GM23338 (cell line): ENCODE data around the gene CD2BP2. TPM values are rescaled to one million over a fixed set of nuclear protein-coding genes. Genes with fewer than 3 reads are reported as not detected.

Experiments
- ATAC-seq: fragments of 200-7000 bp; cut with Tn5 transposase; 3 replicates; pipeline ENCODE4 v1.9.1; 2020
- DNase-seq: peaks from one replicate; pipeline ENCODE4 v3.0.0-alpha.2; 2015; ENCODE audit warnings: low spot score
- H2AFZ ChIP-seq: fragments of 200-600 bp; sonication (generic); 2 replicates; pipeline ENCODE4 v1.8.0; 2016; ENCODE audit warnings: antibody characterized with exemption, mild to moderate bottlenecking, moderate library complexity
- H3F3A ChIP-seq: fragments of 200-600 bp; sonication (generic); replicated peaks from 2 replicates; pipeline ENCODE4 v1.8.0; 2017; ENCODE audit warnings: antibody characterized with exemption, mixed run types, low read depth
- H3K27ac ChIP-seq: fragments of 200-600 bp; sonication (generic); 2 replicates; pipeline ENCODE4 v1.6.1; 2016; ENCODE audit warnings: low read depth
- H3K27me3 ChIP-seq: fragments of 200-600 bp; sonication (generic); 2 replicates; pipeline ENCODE4 v1.8.0; 2016; ENCODE audit warnings: mild to moderate bottlenecking, mixed run types, moderate library complexity; ENCODE audit not compliant: insufficient read depth
- H3K36me3 ChIP-seq: fragments of 200-600 bp; sonication (generic); 2 replicates; pipeline ENCODE4 v1.8.0; 2016; ENCODE audit warnings: mild to moderate bottlenecking; ENCODE audit not compliant: insufficient read depth
- H3K4me1 ChIP-seq: fragments of 200-600 bp; sonication (generic); 2 replicates; pipeline ENCODE4 v1.8.0; 2016; ENCODE audit warnings: mild to moderate bottlenecking, moderate library complexity; ENCODE audit not compliant: insufficient read depth
- H3K4me2 ChIP-seq: fragments of 200-600 bp; sonication (generic); 2 replicates; pipeline ENCODE4 v1.7.1; 2017; ENCODE audit warnings: mixed run types
- H3K4me3 ChIP-seq: fragments of 200-600 bp; sonication (generic); 2 replicates; pipeline ENCODE4 v1.6.1; 2016; ENCODE audit warnings: mixed run types
- H3K79me2 ChIP-seq: fragments of 200-600 bp; sonication (generic); replicated peaks from 2 replicates; pipeline ENCODE4 v1.8.0; 2017; ENCODE audit warnings: mild to moderate bottlenecking; ENCODE audit not compliant: insufficient read depth
- H3K9me2 ChIP-seq: fragments of 200-600 bp; sonication (generic); 2 replicates; pipeline ENCODE4 v1.8.0; 2017; ENCODE audit not compliant: insufficient read depth
- H4K20me1 ChIP-seq: fragments of 200-600 bp; sonication (generic); replicated peaks from 2 replicates; pipeline ENCODE4 v1.8.0; 2017; ENCODE audit warnings: mild to moderate bottlenecking; ENCODE audit not compliant: insufficient read depth
- H3K27ac Mint-ChIP-seq: 2 replicates; pipeline ENCODE4 v1.8.0; 2020; ENCODE audit warnings: inconsistent platforms, mild to moderate bottlenecking, moderate library complexity, mixed read lengths
- H3K27me3 Mint-ChIP-seq: 3 replicates; pipeline ENCODE4 v1.8.0; 2022; ENCODE audit warnings: low read depth, mild to moderate bottlenecking, moderate library complexity, mixed read lengths, inconsistent platforms; ENCODE audit not compliant: insufficient read depth, poor library complexity
- H3K36me3 Mint-ChIP-seq: 3 replicates; pipeline ENCODE4 v1.8.0; 2021; ENCODE audit warnings: low read depth, mild to moderate bottlenecking, inconsistent platforms, moderate library complexity, mixed read lengths
- H3K4me1 Mint-ChIP-seq: 3 replicates; pipeline ENCODE4 v1.8.0; 2020; ENCODE audit warnings: mild to moderate bottlenecking, inconsistent platforms, mixed read lengths
- H3K4me3 Mint-ChIP-seq: 3 replicates; pipeline ENCODE4 v1.8.0; 2021; ENCODE audit warnings: moderate library complexity, mild to moderate bottlenecking, inconsistent platforms, mixed read lengths
- H3K9me3 Mint-ChIP-seq: 3 replicates; pipeline ENCODE4 v1.8.0; 2020; ENCODE audit warnings: moderate library complexity, mild to moderate bottlenecking, inconsistent platforms, mixed read lengths
- CREB1 ChIP-seq: fragments of 250-450 bp; sonication (Bioruptor Pico); IDR thresholded peaks from 2 replicates; pipeline ENCODE4 v1.5.0; 2020; ENCODE audit warnings: low read depth, mild to moderate bottlenecking, moderate library complexity
- CTCF ChIP-seq, 2 experiments: fragments of 200-600 bp in 1 of 2; sonication (generic) in 1 of 2; conservative IDR thresholded peaks; 2 replicates each; pipeline versions ENCODE4 v1.5.1 to v1.6.1; 2016 to 2017; ENCODE audit warnings: antibody characterized with exemption in 2 of 2, low read depth in 2 of 2, mild to moderate bottlenecking in 2 of 2, moderate library complexity in 1 of 2
- EZH2 ChIP-seq: fragments of 200-600 bp; sonication (generic); IDR thresholded peaks from one replicate; pipeline ENCODE4 v1.8.0; 2017; ENCODE audit warnings: antibody characterized with exemption, mild to moderate bottlenecking, low read depth; ENCODE audit not compliant: unreplicated experiment
- EZH2phosphoT487 ChIP-seq: fragments of 200-600 bp; sonication (generic); IDR thresholded peaks from one replicate; pipeline ENCODE4 v1.8.1; 2018; ENCODE audit warnings: antibody characterized with exemption; ENCODE audit not compliant: unreplicated experiment
- JUNB ChIP-seq: IDR thresholded peaks from one replicate; pipeline ENCODE4 v1.6.1; 2016; ENCODE audit warnings: antibody characterized with exemption; ENCODE audit not compliant: unreplicated experiment
- NANOG ChIP-seq: IDR thresholded peaks from 2 replicates; pipeline ENCODE4 v1.6.1; 2016; ENCODE audit warnings: antibody characterized with exemption, borderline replicate concordance
- POLR2AphosphoS5 ChIP-seq: IDR thresholded peaks from 2 replicates; pipeline ENCODE4 v1.6.1; 2016; ENCODE audit warnings: antibody characterized with exemption, low read depth
- REST ChIP-seq: IDR thresholded peaks from one replicate; pipeline ENCODE4 v1.6.1; 2018; ENCODE audit warnings: antibody characterized with exemption; ENCODE audit not compliant: unreplicated experiment
- STAT1 ChIP-seq: IDR thresholded peaks from one replicate; pipeline ENCODE4 v1.6.1; 2016; ENCODE audit warnings: antibody characterized with exemption; ENCODE audit not compliant: unreplicated experiment
- ZNF114 ChIP-seq: fragments of 250-450 bp; sonication (Bioruptor Pico); IDR thresholded peaks from 2 replicates; pipeline ENCODE4 v1.5.0; 2020; ENCODE audit warnings: mild to moderate bottlenecking, moderate library complexity
- ZNF331 ChIP-seq: fragments of 250-450 bp; sonication (Bioruptor Pico); IDR thresholded peaks from 2 replicates; pipeline ENCODE4 v1.5.0; 2020; ENCODE audit warnings: low read depth, mild to moderate bottlenecking, moderate library complexity
- ZNF462 ChIP-seq: fragments of 250-450 bp; sonication (Bioruptor Pico); IDR thresholded peaks from 2 replicates; pipeline ENCODE4 v1.5.0; 2020; ENCODE audit warnings: mild to moderate bottlenecking, moderate library complexity
- polyA plus RNA-seq: library from polyadenylated mRNA; unstranded; fragments of >200 nt; fragmentation: Nextera tagmentation; extraction: Ambion mirVana; gene quantifications from 2 replicates; pipeline ENCODE4 v1.2.1, GENCODE V29; 2016
- total RNA-seq: library from RNA; depleted of rRNA; stranded (reverse); fragments of >200 nt; shearing (Covaris generic); gene quantifications from 2 replicates; pipeline ENCODE4 v1.2.3, GENCODE V29; 2014

Gene CD2BP2
- total and polyA plus RNA-seq, 2 experiments from 2014 or later, result 23.1 to 38.7 TPM

GRCh38 chr16:30372725-30373124, 17.6 kb upstream of the CD2BP2 start:
- Mint-ChIP-seq H3K4me1 (peaks cover 39% of the 10 kb centered on the region), H3K27me3 (peaks cover 35% of the 10 kb centered on the region), H3K9me3 (no peaks in the 10 kb centered on the region), H3K36me3 (no peaks in the 10 kb centered on the region; the same call in 2 of the 3 replicates), H3K4me3 (no peak overlapping the region; the same call in 2 of the 3 replicates), H3K27ac (no peak overlapping the region)
- H3K36me3 ChIP-seq, result no peaks in the 10 kb centered on the region
- no peaks in the 10 kb centered on the region; the same call in 1 of the 2 replicates for H4K20me1 ChIP-seq
- no peak overlapping the region for H2AFZ ChIP-seq
- H3K9me2 ChIP-seq, result no peaks in the 10 kb centered on the region
- H3K4me3 ChIP-seq, result no peak overlapping the region
- peaks cover 21% of the 10 kb centered on the region for H3K4me1 ChIP-seq
- H3K27me3 ChIP-seq, result no peaks in the 10 kb centered on the region
- H3K4me2 ChIP-seq, result no peak overlapping the region
- no peak overlapping the region for H3K27ac ChIP-seq
- DNase-seq, result no peak
- H3F3A ChIP-seq, result peaks cover 11% of the 10 kb centered on the region
- no peak for ATAC-seq
- peaks cover 16% of the 10 kb centered on the region for H3K79me2 ChIP-seq
- TF ChIP-seq EZH2, result no peak
- no peak for TF ChIP-seq NANOG
- no peak for TF ChIP-seq EZH2phosphoT487
- TF ChIP-seq CREB1 (CRISPR knock-in tag), result no peak
- TF ChIP-seq ZNF331 (CRISPR knock-in tag), result no peak
- no peak for TF ChIP-seq POLR2AphosphoS5
- no peak for TF ChIP-seq ZNF114
- TF ChIP-seq CTCF (conservative IDR thresholded peaks at IDR 0.05; ENCODE audit: low read depth in 2 of 2), result no peak
- no peak for TF ChIP-seq ZNF462 (CRISPR knock-in tag)
- TF ChIP-seq REST, result no peak
- no peak for TF ChIP-seq STAT1
- TF ChIP-seq JUNB, result no peak
